Transverse colon (tissue), 4 donors: ENCODE results near the gene RELN. TPM values are rescaled to one million over a fixed set of nuclear protein-coding genes. Genes with fewer than 3 reads are reported as not detected.

ENCODE experiments used
- DNase-seq: peaks from one replicate; pipeline ENCODE4 v3.0.0-alpha.2; 2019
- H3K27ac ChIP-seq, 4 donors: fragments of 200-600 bp; sonication (generic); 2 replicates each; pipeline ENCODE4 v1.5.1; 2016 to 2018; ENCODE audit warnings: inconsistent platforms in 4 of 4
- H3K27me3 ChIP-seq: fragments of 200-600 bp; sonication (generic); 2 replicates; pipeline ENCODE4 v1.5.1; 2017; ENCODE audit warnings: inconsistent platforms
- H3K36me3 ChIP-seq, 4 donors: fragments of 200-600 bp; sonication (generic); 2 replicates each; pipeline ENCODE4 v1.5.1; 2017 to 2019; ENCODE audit warnings: inconsistent platforms in 4 of 4
- H3K4me1 ChIP-seq, 4 donors: fragments of 200-600 bp; sonication (generic); 2 replicates each; pipeline ENCODE4 v1.5.1; 2017 to 2020; ENCODE audit warnings: inconsistent platforms in 4 of 4
- H3K4me3 ChIP-seq, 4 donors: fragments of 200-600 bp; sonication (generic); 1 replicate in 1 of 4; 2 replicates in 3 of 4; pipeline versions ENCODE4 v1.5.1 to v1.6.1; 2017 to 2019; ENCODE audit warnings: inconsistent platforms in 4 of 4
- H3K9me3 ChIP-seq, 2 donors: fragments of 200-600 bp; sonication (generic); 2 replicates each; pipeline ENCODE4 v1.5.1; 2017 to 2019; ENCODE audit warnings: inconsistent platforms in 2 of 2
- CTCF ChIP-seq, 5 experiments: fragments of 200-600 bp in 3 of 5; fragments of 450-650 bp in 2 of 5; sonication (generic) in 3 of 5; IDR thresholded peaks; 1 replicate in 2 of 5; 2 replicates in 3 of 5; pipeline ENCODE4 v1.5.1; 2016 to 2017; ENCODE audit warnings: antibody characterized with exemption in 5 of 5, inconsistent platforms in 3 of 5, mild to moderate bottlenecking in 2 of 5, moderate library complexity in 1 of 5
- EP300 ChIP-seq: sonication (generic); formaldehyde crosslinking; IDR thresholded peaks from one replicate; pipeline ENCODE4 v1.6.1; 2017; ENCODE audit warnings: antibody characterized with exemption, low read depth
- POLR2A ChIP-seq: fragments of 450-650 bp; IDR thresholded peaks from one replicate; pipeline ENCODE4 v1.6.1; 2016; ENCODE audit warnings: antibody characterized with exemption, mild to moderate bottlenecking, moderate library complexity
- POLR2AphosphoS5 ChIP-seq, 3 donors: sonication (generic); formaldehyde crosslinking; IDR thresholded peaks; one replicate each; pipeline ENCODE4 v1.6.1; 2016; ENCODE audit warnings: antibody characterized with exemption in 3 of 3
- WGBS, 2 donors: methylation state at CpG; one replicate each; pipeline ENCODE4 v1.1.5; 2018; ENCODE audit warnings: low coverage in 1 of 2; 5-methylcytosine and 5-hydroxymethylcytosine counted together
- in situ Hi-C, 4 donors: fragments of 200-750 bp; cut with MboI; loops; one replicate each; pipeline versions ENCODE4 v1.15.0 to v1.15.1; 2017; ENCODE audit warnings: low sequenced_read_pairs in 3 of 4, low pct_ligation_motif_present in 1 of 4, low pct_unique_long_range_greater_than_20kb in 1 of 4
- intact Hi-C: fragments of 100-400 bp; cut with DNase I; formaldehyde crosslinking; loops from one replicate; pipeline ENCODE4 v1.15.1; 2023; ENCODE audit warnings: low total_unique reads
- total RNA-seq, 4 donors: library from RNA; depleted of rRNA; stranded (reverse); fragments of >200 nt; gene quantifications; one replicate each; pipeline ENCODE4 v1.1.0, GENCODE V29; 2016

Gene RELN
- total RNA-seq, 4 donors from 2014 or later: 1.00 to 2.7 (median 1.5) TPM; not detected in 1

GRCh38 chr7:103811290-103811689 is 178.2 kb downstream of the RELN start:
- TF ChIP-seq POLR2A (no peak), CTCF (IDR thresholded peaks at IDR 0.05) (no peak), EP300 (no peak), POLR2AphosphoS5 (IDR thresholded peaks at IDR 0.05) (no peak)
- 64 to 72% methylated on average over 5 of the region's 5 CpGs for whole genome bisulfite sequencing, 2 donors
- DNase-seq: no peak
- H3K4me1 ChIP-seq: no peaks in the 10 kb centered on the region
- in situ Hi-C loops (no loop called here), intact Hi-C loops (no loop called here)
- no peaks in the 10 kb centered on the region for H3K36me3 ChIP-seq
- H3K27me3 ChIP-seq: no peaks in the 10 kb centered on the region
- H3K27ac ChIP-seq: no peak overlapping the region
- H3K4me3 ChIP-seq: no peak overlapping the region
- H3K9me3 ChIP-seq: no peaks in the 10 kb centered on the region

GRCh38 chr7:103810112-103810744 is 179.2 kb downstream of the RELN start:
- no peaks in the 10 kb centered on the region for H3K4me1 ChIP-seq
- intact Hi-C loops (no loop called here), in situ Hi-C loops (no loop called here)
- WGBS, 2 donors: 76 to 78% methylated on average over 11 of the region's 11 CpGs
- DNase-seq: no peak
- H3K4me3 ChIP-seq: no peak overlapping the region
- no peaks in the 10 kb centered on the region for H3K36me3 ChIP-seq
- no peaks in the 10 kb centered on the region for H3K27me3 ChIP-seq
- H3K9me3 ChIP-seq: no peaks in the 10 kb centered on the region
- TF ChIP-seq POLR2AphosphoS5 (IDR thresholded peaks at IDR 0.05) (no peak), EP300 (no peak), POLR2A (no peak), CTCF (IDR thresholded peaks at IDR 0.05) (no peak)
- H3K27ac ChIP-seq: no peak overlapping the region

- in situ Hi-C loops (no loop called here), intact Hi-C loops (no loop called here)
- 56 to 65% methylated on average over 6 of the region's 6 CpGs for WGBS, 2 donors
- no peaks in the 10 kb centered on the region for H3K4me1 ChIP-seq
- H3K4me3 ChIP-seq: no peak overlapping the region
- H3K36me3 ChIP-seq: no peaks in the 10 kb centered on the region
- H3K27ac ChIP-seq: no peak overlapping the region
- no peak for TF ChIP-seq POLR2AphosphoS5 (IDR thresholded peaks at IDR 0.05)
- TF ChIP-seq POLR2A: no peak
- no peak for TF ChIP-seq CTCF (IDR thresholded peaks at IDR 0.05)
- no peak for TF ChIP-seq EP300
- no peak for DNase-seq
- H3K9me3 ChIP-seq: no peaks in the 10 kb centered on the region
- no peaks in the 10 kb centered on the region for H3K27me3 ChIP-seq
These were observed 180.0 kb downstream of the RELN start for GRCh38 chr7:103809229-103809994.

GRCh38 chr7:103805346-103805745 is 184.1 kb downstream of the RELN start:
- in situ Hi-C loops: no loop called here
- intact Hi-C loops: loop anchor here (2.0 kb wide), 1 partner anchor 59 kb away; no protein-coding TSS in a partner anchor

More at GRCh38 chr7:103805346-103805745, 184.1 kb downstream of the RELN start:
- H3K27me3 ChIP-seq: no peaks in the 10 kb centered on the region
- no peak overlapping the region for H3K27ac ChIP-seq
- WGBS, 2 donors: 79 to 88% methylated on average over 2 of the region's 2 CpGs
- TF ChIP-seq POLR2A: no peak
- TF ChIP-seq EP300: no peak
- no peak for TF ChIP-seq POLR2AphosphoS5 (IDR thresholded peaks at IDR 0.05)
- TF ChIP-seq CTCF (IDR thresholded peaks at IDR 0.05): no peak
- no peak overlapping the region for H3K4me3 ChIP-seq
- no peaks in the 10 kb centered on the region for H3K4me1 ChIP-seq
- no peaks in the 10 kb centered on the region for H3K9me3 ChIP-seq
- no peaks in the 10 kb centered on the region for H3K36me3 ChIP-seq
- DNase-seq: no peak
